ENCODE data around the gene RNU7-1. TPM values are rescaled to one million over a fixed set of nuclear protein-coding genes. Genes with fewer than 3 reads are reported as not detected.

RNU7-1 gene
- total RNA-seq, 1 donor from 2014 or later, result not detected

DNA sequence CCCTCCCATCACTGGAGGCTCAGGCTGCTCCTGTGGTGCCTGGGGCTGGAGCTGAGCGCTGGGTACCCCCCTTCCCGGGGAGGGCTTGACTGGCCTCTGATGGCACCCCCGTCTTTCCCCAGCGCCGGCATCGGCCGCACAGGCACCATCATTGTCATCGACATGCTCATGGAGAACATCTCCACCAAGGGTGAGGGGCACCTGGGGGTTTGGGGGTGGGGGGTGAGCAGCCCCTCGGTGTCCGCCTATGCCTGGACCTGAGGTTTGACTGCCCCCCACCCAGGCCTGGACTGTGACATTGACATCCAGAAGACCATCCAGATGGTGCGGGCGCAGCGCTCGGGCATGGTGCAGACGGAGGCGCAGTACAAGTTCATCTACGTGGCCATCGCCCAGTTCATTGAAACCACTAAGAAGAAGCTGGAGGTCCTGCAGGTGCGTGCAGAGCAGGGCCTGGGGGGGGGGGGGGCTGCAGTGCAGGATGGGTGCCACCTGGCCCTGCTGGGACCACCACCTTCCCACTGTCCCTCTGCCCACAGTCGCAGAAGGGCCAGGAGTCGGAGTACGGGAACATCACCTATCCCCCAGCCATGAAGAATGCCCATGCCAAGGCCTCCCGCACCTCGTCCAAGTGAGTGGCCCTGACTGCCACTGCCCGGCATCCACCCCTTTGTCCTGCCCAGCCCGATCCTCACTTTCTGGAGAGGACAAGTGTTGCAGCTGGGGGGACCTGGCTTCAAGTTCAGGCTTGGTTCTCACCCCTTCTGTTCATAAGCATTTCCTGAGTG, 16.4 kb downstream of the RNU7-1 start:
- H3K9me3 Mint-ChIP-seq, result no peaks in the 10 kb centered on the region
- ATAC-seq (ENCODE audit: low read depth) (no peak), DNase-seq (no peak)
- intact Hi-C loops (cut with micrococcal nuclease), result loop anchor here (1.0 to 10.0 kb wide), 3 partner anchors 9 to 535 kb away; partner anchors contain the start of genes LPAR5 and PTPN6
- peak overlapping the region; percentile 98 for H3K27ac Mint-ChIP-seq
- TF ChIP-seq, protein P1, sequence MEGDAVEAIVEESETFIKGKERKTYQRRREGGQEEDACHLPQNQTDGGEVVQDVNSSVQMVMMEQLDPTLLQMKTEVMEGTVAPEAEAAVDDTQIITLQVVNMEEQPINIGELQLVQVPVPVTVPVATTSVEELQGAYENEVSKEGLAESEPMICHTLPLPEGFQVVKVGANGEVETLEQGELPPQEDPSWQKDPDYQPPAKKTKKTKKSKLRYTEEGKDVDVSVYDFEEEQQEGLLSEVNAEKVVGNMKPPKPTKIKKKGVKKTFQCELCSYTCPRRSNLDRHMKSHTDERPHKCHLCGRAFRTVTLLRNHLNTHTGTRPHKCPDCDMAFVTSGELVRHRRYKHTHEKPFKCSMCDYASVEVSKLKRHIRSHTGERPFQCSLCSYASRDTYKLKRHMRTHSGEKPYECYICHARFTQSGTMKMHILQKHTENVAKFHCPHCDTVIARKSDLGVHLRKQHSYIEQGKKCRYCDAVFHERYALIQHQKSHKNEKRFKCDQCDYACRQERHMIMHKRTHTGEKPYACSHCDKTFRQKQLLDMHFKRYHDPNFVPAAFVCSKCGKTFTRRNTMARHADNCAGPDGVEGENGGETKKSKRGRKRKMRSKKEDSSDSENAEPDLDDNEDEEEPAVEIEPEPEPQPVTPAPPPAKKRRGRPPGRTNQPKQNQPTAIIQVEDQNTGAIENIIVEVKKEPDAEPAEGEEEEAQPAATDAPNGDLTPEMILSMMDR (IDR thresholded peaks at IDR 0.05), result no peak
- ChIA-PET CTCF (interaction anchor here (1.4 to 13.0 kb wide), 6 partner anchors 14 to 88 kb away, joined by 3 to 571 read pairs (median 10); partner anchors contain the start of genes C12orf57, LPCAT3, PTPN6 and RNU7-1), POLR2A (interaction anchor here (0.7 to 17.0 kb wide), 14 partner anchors 9 to 170 kb away, joined by 3 to 1516 read pairs (median 4); partner anchors contain the start of genes C12orf57, CLSTN3, EMG1 and LPCAT3)
- no peaks in the 10 kb centered on the region for H3K27me3 Mint-ChIP-seq
- H3K36me3 Mint-ChIP-seq (ENCODE audit: low read depth), result peaks cover 58% of the 10 kb centered on the region
- peaks cover 93% of the 10 kb centered on the region for H3K4me1 Mint-ChIP-seq
- H3K4me3 Mint-ChIP-seq, result peak overlapping the region; percentile 88

DNA sequence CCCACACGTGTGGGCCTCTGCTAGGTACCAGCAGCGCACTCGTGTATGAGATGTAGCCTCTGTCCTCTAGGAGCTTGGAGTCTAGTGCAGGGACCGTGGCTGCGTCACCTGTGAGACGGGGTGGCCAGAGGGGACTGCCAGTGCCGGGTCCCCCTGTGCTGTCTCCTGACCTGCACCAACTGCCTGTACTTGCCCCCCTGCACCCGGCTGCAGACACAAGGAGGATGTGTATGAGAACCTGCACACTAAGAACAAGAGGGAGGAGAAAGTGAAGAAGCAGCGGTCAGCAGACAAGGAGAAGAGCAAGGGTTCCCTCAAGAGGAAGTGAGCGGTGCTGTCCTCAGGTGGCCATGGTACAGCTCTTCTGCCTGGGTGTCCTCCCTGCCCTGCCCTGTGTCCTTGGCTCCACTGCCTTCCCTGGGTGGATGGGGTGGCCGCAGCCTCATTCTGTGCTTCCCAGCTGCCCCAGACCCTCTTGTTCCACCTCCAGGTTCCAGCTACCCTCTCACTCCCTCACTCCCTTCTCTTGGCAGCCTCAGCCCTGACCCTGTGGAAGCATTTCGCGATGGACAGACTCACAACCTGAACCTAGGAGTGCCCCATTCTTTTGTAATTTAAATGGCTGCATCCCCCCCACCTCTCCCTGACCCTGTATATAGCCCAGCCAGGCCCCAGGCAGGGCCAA, 17.1 kb downstream of the RNU7-1 start:
- Mint-ChIP-seq H3K4me1 (peaks cover 91% of the 10 kb centered on the region), H3K9me3 (no peaks in the 10 kb centered on the region), H3K27ac (peak overlapping the region; percentile 98), H3K36me3 (ENCODE audit: low read depth) (peaks cover 59% of the 10 kb centered on the region), H3K27me3 (no peaks in the 10 kb centered on the region), H3K4me3 (peak overlapping the region; percentile 72)
- ATAC-seq (ENCODE audit: low read depth) (peak; percentile 3), DNase-seq (peak; percentile 40)
- intact Hi-C loops (cut with micrococcal nuclease), result loop anchor here (1.0 kb wide), 1 partner anchor 16 kb away; the partner anchor contains the start of gene C12orf57
- ChIA-PET POLR2A (interaction anchor here (0.6 to 17.0 kb wide), 16 partner anchors 8 to 326 kb away, joined by 3 to 1516 read pairs (median 4); partner anchors contain the start of genes C12orf57, CDCA3, CLSTN3 and COPS7A), CTCF (interaction anchor here (0.8 to 13.0 kb wide), 7 partner anchors 15 to 93 kb away, joined by 4 to 571 read pairs (median 9); partner anchors contain the start of genes C12orf57, LPCAT3, PTPN6 and RNU7-1)
- TF ChIP-seq, protein P1 (IDR thresholded peaks at IDR 0.05), result no peak

DNA sequence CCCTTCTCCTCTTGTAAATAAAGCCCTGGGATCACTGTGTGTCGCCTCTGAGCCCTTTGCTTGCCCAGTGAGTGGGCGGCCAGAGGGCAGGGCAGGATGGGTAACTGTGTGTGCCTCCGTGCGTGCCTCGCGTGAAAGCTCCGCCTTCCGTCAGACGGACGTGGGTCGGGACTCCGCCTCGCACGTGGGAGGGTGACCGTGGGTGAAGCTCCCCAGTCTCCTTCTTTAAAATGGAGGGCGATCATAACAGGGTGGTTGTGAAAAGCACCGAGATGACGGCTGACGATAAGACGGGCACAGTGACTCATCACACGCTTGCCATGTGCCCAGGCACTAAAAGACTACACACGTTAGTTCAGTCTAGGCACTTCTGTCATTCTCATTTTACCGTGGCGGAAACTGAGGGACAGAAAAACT, 17.7 kb downstream of the RNU7-1 start:
- H3K27ac Mint-ChIP-seq, result peak overlapping the region; percentile 98
- H3K9me3 Mint-ChIP-seq, result no peaks in the 10 kb centered on the region
- intact Hi-C loops (cut with micrococcal nuclease), result loop anchor here (1.0 kb wide), 1 partner anchor 17 kb away; the partner anchor contains the start of gene C12orf57
- TF ChIP-seq, protein P1 (IDR thresholded peaks at IDR 0.05), result no peak
- DNase-seq, result peak; percentile 65
- H3K4me3 Mint-ChIP-seq, result peak overlapping the region; percentile 72
- peak; percentile 41 for ATAC-seq (ENCODE audit: low read depth)
- no peaks in the 10 kb centered on the region for H3K27me3 Mint-ChIP-seq
- peaks cover 59% of the 10 kb centered on the region for H3K36me3 Mint-ChIP-seq (ENCODE audit: low read depth)
- ChIA-PET POLR2A (interaction anchor here (0.6 to 17.0 kb wide), 15 partner anchors 9 to 326 kb away, joined by 3 to 1516 read pairs (median 4); partner anchors contain the start of genes ATN1, C12orf57, CDCA3 and COPS7A), CTCF (interaction anchor here (0.8 to 13.0 kb wide), 7 partner anchors 15 to 93 kb away, joined by 4 to 571 read pairs (median 9); partner anchors contain the start of genes C12orf57, LPCAT3, PTPN6 and RNU7-1)
- peaks cover 88% of the 10 kb centered on the region for H3K4me1 Mint-ChIP-seq

DNA sequence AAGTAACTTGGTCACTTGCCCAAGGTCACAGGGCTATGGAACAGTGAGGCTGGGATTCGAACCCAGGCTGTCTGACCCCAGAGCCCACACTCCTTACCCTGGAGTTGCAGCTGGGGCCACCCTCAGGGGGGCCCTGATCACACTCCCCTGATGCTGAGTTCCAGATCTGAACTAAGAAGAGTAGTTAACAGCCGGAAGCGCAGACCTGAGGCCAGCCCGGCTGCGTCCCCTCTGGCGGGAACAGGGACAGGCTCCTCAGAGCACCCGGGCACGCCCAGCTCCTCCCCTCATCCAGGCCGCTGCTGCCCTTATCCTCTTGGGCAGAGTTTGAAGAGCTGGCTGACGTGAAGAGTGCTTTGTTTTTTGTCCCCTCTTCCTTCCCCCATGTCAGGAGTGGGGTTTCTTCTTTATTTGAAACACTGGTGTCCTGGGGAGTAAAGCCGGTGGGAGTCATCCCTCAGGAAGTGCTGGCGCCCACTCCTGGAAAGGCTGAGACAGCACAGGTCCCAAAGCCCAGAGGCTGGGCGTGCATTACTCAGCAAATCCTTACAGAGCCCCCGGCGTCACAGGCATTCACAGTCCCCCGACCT, 18.2 kb downstream of the RNU7-1 start:
- DNase-seq, result peak; percentile 39
- intact Hi-C loops (cut with micrococcal nuclease), result loop anchor here (1.0 kb wide), 1 partner anchor 17 kb away; the partner anchor contains the start of gene C12orf57
- Mint-ChIP-seq H3K9me3 (no peaks in the 10 kb centered on the region), H3K27me3 (no peaks in the 10 kb centered on the region), H3K4me3 (peak overlapping the region; percentile 72), H3K4me1 (peaks cover 85% of the 10 kb centered on the region), H3K27ac (peak overlapping the region; percentile 98), H3K36me3 (ENCODE audit: low read depth) (peaks cover 59% of the 10 kb centered on the region)
- peak; percentile 7 for ATAC-seq (ENCODE audit: low read depth)
- ChIA-PET POLR2A (interaction anchor here (0.6 to 17.0 kb wide), 14 partner anchors 8 to 427 kb away, joined by 3 to 1516 read pairs (median 4); partner anchors contain the start of genes ATN1, C12orf57, CDCA3 and COPS7A), CTCF (interaction anchor here (0.8 to 13.0 kb wide), 8 partner anchors 16 to 147 kb away, joined by 3 to 571 read pairs (median 8); partner anchors contain the start of genes C12orf57, LPCAT3, PTPN6 and RNU7-1)
- TF ChIP-seq, protein P1 (IDR thresholded peaks at IDR 0.05), result no peak
